Keratinocyte (primary cell): ENCODE data around the gene ARHGAP6. TPM values are rescaled to one million over a fixed set of nuclear protein-coding genes. Genes with fewer than 3 reads are reported as not detected.

Experiments
- DNase-seq: peaks from one replicate; pipeline ENCODE4 v3.0.0-alpha.2; 2011; ENCODE audit warnings: low read depth, missing footprints, low spot score
- FAIRE-seq: peaks from 2 replicates; lab custom pipeline; 2011; peaks lifted over from hg19 to GRCh38; lab: Jason Lieb, UNC
- H2AFZ ChIP-seq: 2 replicates; pipeline ENCODE4 v1.6.0; 2012; ENCODE audit warnings: low read length, control low read depth, inconsistent platforms; ENCODE audit not compliant: control insufficient read depth
- H3K27ac ChIP-seq: 2 replicates; pipeline ENCODE4 v1.5.1; 2011; ENCODE audit warnings: low read length; ENCODE audit not compliant: control insufficient read depth, insufficient read depth
- H3K27me3 ChIP-seq: 3 replicates; pipeline ENCODE4 v1.6.0; 2011; ENCODE audit warnings: low read length; ENCODE audit not compliant: control insufficient read depth, insufficient read depth; ENCODE audit errors: extremely low read depth
- H3K36me3 ChIP-seq, 2 experiments: 2 replicates in 1 of 2; 3 replicates in 1 of 2; pipeline ENCODE4 v1.5.1; 2011; ENCODE audit warnings: low read length in 2 of 2, mild to moderate bottlenecking in 1 of 2; ENCODE audit not compliant: control insufficient read depth in 2 of 2, insufficient read depth in 2 of 2; ENCODE audit errors: extremely low read depth in 1 of 2
- H3K4me1 ChIP-seq: 3 replicates; pipeline ENCODE4 v1.5.1; 2011; ENCODE audit warnings: low read length; ENCODE audit not compliant: control insufficient read depth, insufficient read depth; ENCODE audit errors: extremely low read depth
- H3K4me2 ChIP-seq: 3 replicates; pipeline ENCODE4 v1.6.0; 2011; ENCODE audit warnings: low read depth, low read length; ENCODE audit not compliant: control insufficient read depth, insufficient read depth; ENCODE audit errors: extremely low read depth
- H3K4me3 ChIP-seq, 3 experiments: fragments of 200-600 bp in 1 of 3; sonication (generic) in 1 of 3; 2 replicates in 2 of 3; 3 replicates in 1 of 3; pipeline ENCODE4 v1.5.1; 2011 to 2016; ENCODE audit warnings: low read length in 3 of 3, mild to moderate bottlenecking in 3 of 3, control low read depth in 2 of 3, inconsistent platforms in 1 of 3, low read depth in 1 of 3, mixed read lengths in 1 of 3, mixed run types in 1 of 3, moderate library complexity in 1 of 3; ENCODE audit not compliant: control insufficient read depth in 2 of 3, insufficient read depth in 2 of 3; ENCODE audit errors: extremely low read depth in 1 of 3
- H3K79me2 ChIP-seq: 2 replicates; pipeline ENCODE4 v1.6.0; 2012; ENCODE audit warnings: low read length; ENCODE audit not compliant: control insufficient read depth, insufficient read depth
- H3K9ac ChIP-seq: 3 replicates; pipeline ENCODE4 v1.6.0; 2011; ENCODE audit warnings: low read length; ENCODE audit not compliant: control insufficient read depth, insufficient read depth; ENCODE audit errors: extremely low read depth
- H3K9me1 ChIP-seq: 3 replicates; pipeline ENCODE4 v1.6.0; 2011; ENCODE audit warnings: low read length; ENCODE audit not compliant: control insufficient read depth, insufficient read depth; ENCODE audit errors: extremely low read depth
- H3K9me3 ChIP-seq: 2 replicates; pipeline ENCODE4 v1.5.1; 2012; ENCODE audit warnings: low read depth, low read length; ENCODE audit not compliant: control insufficient read depth
- H4K20me1 ChIP-seq: 3 replicates; pipeline ENCODE4 v1.6.0; 2011; ENCODE audit warnings: low read length; ENCODE audit not compliant: control insufficient read depth, insufficient read depth; ENCODE audit errors: extremely low read depth
- EZH2 ChIP-seq: IDR thresholded peaks from one replicate; pipeline ENCODE4 v1.6.1; 2012; ENCODE audit warnings: inconsistent platforms, mild to moderate bottlenecking, low read length, moderate library complexity
- dilution Hi-C: fragments of 300-500 bp; cut with MboI; formaldehyde crosslinking; loops from one replicate; pipeline ENCODE4 v1.7.0; 2020; ENCODE audit warnings: low sequenced_read_pairs; ENCODE audit not compliant: extremely low pct_ligation_motif_present
- polyA plus RNA-seq, 5 experiments: library from polyadenylated mRNA; depleted of rRNA in 3 of 5; stranded (reverse) in 3 of 5; stranded (forward) in 1 of 5; unstranded in 1 of 5; fragments of >200 nt; gene quantifications; 1 replicate in 1 of 5; 2 replicates in 3 of 5; 3 replicates in 1 of 5; pipeline versions ENCODE4 v1.2.1 to v1.2.3, GENCODE V29; 2011 to 2012; ENCODE audit warnings: missing spikeins in 2 of 5, low read depth in 1 of 5, low replicate concordance in 1 of 5
- TF ChIP-seq, protein P1 (sequence below), 3 experiments: IDR thresholded peaks in 1 of 3; conservative IDR thresholded peaks in 1 of 3; optimal IDR thresholded peaks in 1 of 3; 2 replicates in 2 of 3; 3 replicates in 1 of 3; pipeline versions ENCODE3 to v1.5.1; 2011; ENCODE audit warnings: low read length in 3 of 3, mild to moderate bottlenecking in 3 of 3, moderate library complexity in 2 of 3, control low read depth in 1 of 3, inconsistent platforms in 1 of 3; ENCODE audit not compliant: insufficient read depth in 2 of 3; ENCODE audit errors: extremely low read depth in 1 of 3

Gene ARHGAP6
- polyA plus RNA-seq, 1 donor (not counting 4 experiments of a cell fraction or from before 2014, with no cell fraction given) = 0.01 TPM

DNA sequence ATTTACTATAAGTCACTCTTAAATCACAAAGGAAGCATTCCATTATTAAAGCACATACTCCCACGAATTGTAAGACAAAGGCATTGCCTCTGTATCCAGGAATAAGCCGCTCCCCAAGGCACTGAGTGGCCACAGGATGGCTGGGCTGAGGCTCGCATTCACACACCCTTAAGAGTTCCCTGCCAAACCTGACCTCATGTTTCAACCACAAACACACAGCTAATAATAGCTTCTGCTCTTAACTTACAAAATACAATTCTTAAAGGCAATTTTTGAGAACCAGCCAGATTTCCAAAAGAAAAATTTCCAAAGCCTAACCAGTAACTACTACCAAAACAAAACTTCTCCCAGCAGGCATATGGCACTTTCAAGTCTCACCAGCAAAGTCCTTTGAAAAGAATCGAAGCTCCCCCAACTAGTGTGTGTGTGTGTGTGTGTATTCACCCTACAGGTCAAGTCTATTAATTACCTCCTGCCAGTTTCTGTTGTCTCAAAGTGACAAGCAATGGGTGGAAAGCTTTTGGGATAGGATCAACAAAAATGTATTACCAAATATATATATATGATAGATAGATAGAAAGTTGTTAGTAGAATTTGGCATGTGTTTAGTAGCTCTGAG, 36.0 kb downstream of the ARHGAP6 start:
- no peaks in the 10 kb centered on the region for H3K9me3 ChIP-seq
- dilution Hi-C loops = no loop called here
- FAIRE-seq (no peak), DNase-seq (no peak)
- no peaks in the 10 kb centered on the region for H3K9me1 ChIP-seq
- H3K9ac ChIP-seq = no peak overlapping the region
- no peak overlapping the region for H2AFZ ChIP-seq
- no peak overlapping the region for H3K27ac ChIP-seq
- no peaks in the 10 kb centered on the region for H4K20me1 ChIP-seq
- no peaks in the 10 kb centered on the region for H3K36me3 ChIP-seq
- TF ChIP-seq, protein P1, sequence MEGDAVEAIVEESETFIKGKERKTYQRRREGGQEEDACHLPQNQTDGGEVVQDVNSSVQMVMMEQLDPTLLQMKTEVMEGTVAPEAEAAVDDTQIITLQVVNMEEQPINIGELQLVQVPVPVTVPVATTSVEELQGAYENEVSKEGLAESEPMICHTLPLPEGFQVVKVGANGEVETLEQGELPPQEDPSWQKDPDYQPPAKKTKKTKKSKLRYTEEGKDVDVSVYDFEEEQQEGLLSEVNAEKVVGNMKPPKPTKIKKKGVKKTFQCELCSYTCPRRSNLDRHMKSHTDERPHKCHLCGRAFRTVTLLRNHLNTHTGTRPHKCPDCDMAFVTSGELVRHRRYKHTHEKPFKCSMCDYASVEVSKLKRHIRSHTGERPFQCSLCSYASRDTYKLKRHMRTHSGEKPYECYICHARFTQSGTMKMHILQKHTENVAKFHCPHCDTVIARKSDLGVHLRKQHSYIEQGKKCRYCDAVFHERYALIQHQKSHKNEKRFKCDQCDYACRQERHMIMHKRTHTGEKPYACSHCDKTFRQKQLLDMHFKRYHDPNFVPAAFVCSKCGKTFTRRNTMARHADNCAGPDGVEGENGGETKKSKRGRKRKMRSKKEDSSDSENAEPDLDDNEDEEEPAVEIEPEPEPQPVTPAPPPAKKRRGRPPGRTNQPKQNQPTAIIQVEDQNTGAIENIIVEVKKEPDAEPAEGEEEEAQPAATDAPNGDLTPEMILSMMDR (optimal IDR thresholded peaks at IDR 0.05 in 1 of 3, IDR thresholded peaks at IDR 0.05 in 1 of 3, conservative IDR thresholded peaks at IDR 0.05 in 1 of 3; ENCODE audit: extremely low read depth in 1 of 3, insufficient read depth in 2 of 3, low read length in 3 of 3) = no peak
- TF ChIP-seq EZH2 = no peak
- H3K27me3 ChIP-seq = no peaks in the 10 kb centered on the region
- no peaks in the 10 kb centered on the region for H3K4me1 ChIP-seq
- no peak overlapping the region for H3K4me2 ChIP-seq
- H3K4me3 ChIP-seq = no peak overlapping the region
- H3K79me2 ChIP-seq = no peaks in the 10 kb centered on the region

DNA sequence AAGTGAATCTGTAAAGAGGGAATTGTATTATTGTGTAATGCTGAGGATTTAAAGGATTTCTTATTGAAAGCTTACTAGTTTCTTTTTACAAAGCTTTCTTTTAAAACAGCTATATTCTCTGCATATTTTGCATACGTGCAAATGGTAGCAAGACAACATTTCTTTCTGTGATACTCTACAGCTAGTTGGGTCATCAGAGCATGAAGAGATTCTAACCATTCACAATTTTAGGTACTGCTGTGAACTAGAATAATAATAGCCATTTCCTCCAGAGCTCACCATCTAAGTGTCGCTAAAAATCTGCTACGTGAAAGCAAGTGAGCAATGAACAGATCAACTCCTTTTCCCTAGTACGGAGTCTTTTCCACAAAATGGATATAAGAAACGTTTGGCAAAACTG, 37.3 kb downstream of the ARHGAP6 start:
- FAIRE-seq = no peak
- H2AFZ ChIP-seq = no peak overlapping the region
- H3K9me1 ChIP-seq = no peaks in the 10 kb centered on the region
- dilution Hi-C loops = no loop called here
- no peaks in the 10 kb centered on the region for H3K36me3 ChIP-seq
- TF ChIP-seq EZH2 = no peak
- TF ChIP-seq, protein P1 (optimal IDR thresholded peaks at IDR 0.05 in 1 of 3, IDR thresholded peaks at IDR 0.05 in 1 of 3, conservative IDR thresholded peaks at IDR 0.05 in 1 of 3; ENCODE audit: extremely low read depth in 1 of 3, insufficient read depth in 2 of 3, low read length in 3 of 3) = no peak
- H4K20me1 ChIP-seq = no peaks in the 10 kb centered on the region
- H3K4me2 ChIP-seq = no peak overlapping the region
- no peak overlapping the region for H3K4me3 ChIP-seq
- DNase-seq = no peak
- no peak overlapping the region for H3K27ac ChIP-seq
- H3K9me3 ChIP-seq = no peaks in the 10 kb centered on the region
- H3K4me1 ChIP-seq = no peaks in the 10 kb centered on the region
- no peak overlapping the region for H3K9ac ChIP-seq
- no peaks in the 10 kb centered on the region for H3K27me3 ChIP-seq
- no peaks in the 10 kb centered on the region for H3K79me2 ChIP-seq
